HG03097 (cell line): ENCODE data around the gene CNTN4.
"Not testable (repeated sequence)": the region's sequence is repeated elsewhere in the genome, so short reads cannot be mapped to it uniquely, and the experiment has no call there.

Source experiments
- ATAC-seq: cut with Tn5 transposase; IDR thresholded peaks from one replicate; pipeline ENCODE4 v1.9.1; 2021; ENCODE audit not compliant: unreplicated experiment, low FRiP score

CNTN4 gene

GRCh38 chr3:2510591-2511145, 412.0 kb downstream of the CNTN4 start:
- no peak for ATAC-seq

- no peak for ATAC-seq
Observed at GRCh38 chr3:2511356-2511755, 412.7 kb downstream of the CNTN4 start.

GRCh38 chr3:2512881-2513280, 414.2 kb downstream of the CNTN4 start:
- ATAC-seq = no peak

- ATAC-seq = no peak
Observed at GRCh38 chr3:2513986-2514385, 415.3 kb downstream of the CNTN4 start.

- no peak for ATAC-seq
Observed at GRCh38 chr3:2516762-2517441, 418.2 kb downstream of the CNTN4 start.

GRCh38 chr3:2517500-2518172, 419.0 kb downstream of the CNTN4 start:
- ATAC-seq = no peak

- no peak for ATAC-seq
Observed at GRCh38 chr3:2523281-2523836, 424.7 kb downstream of the CNTN4 start.

- ATAC-seq = no peak
Observed at GRCh38 chr3:2525968-2526367, 427.3 kb downstream of the CNTN4 start.

- ATAC-seq = no peak
Observed at GRCh38 chr3:2526926-2527325, 428.3 kb downstream of the CNTN4 start.

- ATAC-seq = not testable (repeated sequence)
Observed at GRCh38 chr3:2527328-2527727, 428.7 kb downstream of the CNTN4 start.

GRCh38 chr3:2534767-2535166, 436.1 kb downstream of the CNTN4 start:
- not testable (repeated sequence) for ATAC-seq

- no peak for ATAC-seq
Observed at GRCh38 chr3:2535206-2535605, 436.5 kb downstream of the CNTN4 start.

- no peak for ATAC-seq
Observed at GRCh38 chr3:2536575-2536974, 437.9 kb downstream of the CNTN4 start.

- no peak for ATAC-seq
Observed at GRCh38 chr3:2540115-2540514, 441.4 kb downstream of the CNTN4 start.

GRCh38 chr3:2543247-2543646, 444.6 kb downstream of the CNTN4 start:
- ATAC-seq = no peak

GRCh38 chr3:2544212-2544611, 445.5 kb downstream of the CNTN4 start:
- no peak for ATAC-seq

- no peak for ATAC-seq
Observed at GRCh38 chr3:2544718-2545117, 446.1 kb downstream of the CNTN4 start.

GRCh38 chr3:2547049-2547448, 448.4 kb downstream of the CNTN4 start:
- ATAC-seq = no peak

- no peak for ATAC-seq
Observed at GRCh38 chr3:2554656-2555055, 456.0 kb downstream of the CNTN4 start.

- ATAC-seq = no peak
Observed at GRCh38 chr3:2558796-2559195, 460.1 kb downstream of the CNTN4 start.

- ATAC-seq = no peak
Observed at GRCh38 chr3:2567451-2567850, 468.8 kb downstream of the CNTN4 start.

GRCh38 chr3:2568156-2568555, 469.5 kb downstream of the CNTN4 start:
- ATAC-seq = no peak
